Psoas muscle (tissue), 8 donors: ENCODE measurements around the gene RELL1. TPM values are rescaled to one million over a fixed set of nuclear protein-coding genes. Genes with fewer than 3 reads are reported as not detected.

Source experiments
- ATAC-seq, 4 donors: fragments of 200-7000 bp; cut with Tn5 transposase; one replicate each; pipeline ENCODE4 v1.9.1; 2020; ENCODE audit warnings: moderate library complexity in 3 of 4, mild to moderate bottlenecking in 2 of 4
- DNase-seq, 2 donors: peaks; one replicate each; pipeline ENCODE4 v3.0.0-alpha.2; 2020
- H3K27ac ChIP-seq: fragments of 200-600 bp; one replicate; pipeline ENCODE4 v1.8.0; 2022
- H3K27me3 ChIP-seq, 3 donors: fragments of 200-600 bp in 1 of 3; one replicate each; pipeline versions ENCODE4 v1.6.1 to v1.8.0; 2013 to 2022; ENCODE audit warnings: low read length in 2 of 3, mild to moderate bottlenecking in 2 of 3, moderate library complexity in 1 of 3; ENCODE audit not compliant: insufficient read depth in 3 of 3
- H3K36me3 ChIP-seq, 2 donors: fragments of 200-600 bp in 1 of 2; one replicate each; pipeline versions ENCODE4 v1.6.1 to v1.8.0; 2013 to 2022; ENCODE audit warnings: low read depth in 1 of 2, mild to moderate bottlenecking in 1 of 2, moderate library complexity in 1 of 2; ENCODE audit not compliant: insufficient read depth in 1 of 2
- H3K4me1 ChIP-seq: fragments of 200-600 bp; one replicate; pipeline ENCODE4 v1.8.0; 2022
- H3K4me3 ChIP-seq: fragments of 200-600 bp; one replicate; pipeline ENCODE4 v1.8.0; 2022; ENCODE audit warnings: mild to moderate bottlenecking
- H3K9me3 ChIP-seq: fragments of 200-600 bp; one replicate; pipeline ENCODE4 v1.8.0; 2022
- WGBS, 3 donors: extraction: QIAGEN DNeasy Blood & Tissue Kit; methylation state at CpG; one replicate each; pipeline versions ENCODE4 v1.1.6 to v1.1.7; 2013; 5-methylcytosine and 5-hydroxymethylcytosine counted together
- intact Hi-C, 2 donors: fragments of 100-400 bp; cut with DNase I; formaldehyde crosslinking; loops; one replicate each; pipeline versions ENCODE4 v1.11.0 to v1.14.2; 2022
- polyA plus RNA-seq, 3 donors: library from polyadenylated mRNA; stranded (reverse); fragments of 200-250 nt; gene quantifications; one replicate each; pipeline ENCODE4 v1.2.3, GENCODE V29; 2013
- total RNA-seq, 4 donors: library from RNA; stranded (reverse); fragmentation: NEBNext Ultra II Directional in 2 of 4; extraction: Animal tissue kit (Norgen Biotek cat#: 25700) in 2 of 4; gene quantifications; one replicate each; pipeline versions ENCODE4 v1.2.1 to v1.2.4, GENCODE V29; 2021 to 2023
- TF ChIP-seq, protein P1 (sequence below): fragments of 200-600 bp; IDR thresholded peaks from one replicate; pipeline ENCODE4 v1.8.0; 2022; ENCODE audit warnings: antibody characterized with exemption
- donor health status: healthy with polysubstance abuse.
- donor health status: DM: no; HTN: no; CAD: no; lungs with moderate emphysema.
- donor health status: Bipolar disorder and iron deficiency.
- donor health status: healthy.
- donor health status: DM: yes; HTN: yes; CAD: no.
- donor health status: DM: no; HTN: no; CAD: no.
- donor health status: DM: no; HTN: no; CAD: no.
- donor health status: DM: yes; HTN: yes; CAD: no.

Gene RELL1
- total and polyA plus RNA-seq, 7 donors: 2.3 to 35.7 (median 21.0) TPM

DNA sequence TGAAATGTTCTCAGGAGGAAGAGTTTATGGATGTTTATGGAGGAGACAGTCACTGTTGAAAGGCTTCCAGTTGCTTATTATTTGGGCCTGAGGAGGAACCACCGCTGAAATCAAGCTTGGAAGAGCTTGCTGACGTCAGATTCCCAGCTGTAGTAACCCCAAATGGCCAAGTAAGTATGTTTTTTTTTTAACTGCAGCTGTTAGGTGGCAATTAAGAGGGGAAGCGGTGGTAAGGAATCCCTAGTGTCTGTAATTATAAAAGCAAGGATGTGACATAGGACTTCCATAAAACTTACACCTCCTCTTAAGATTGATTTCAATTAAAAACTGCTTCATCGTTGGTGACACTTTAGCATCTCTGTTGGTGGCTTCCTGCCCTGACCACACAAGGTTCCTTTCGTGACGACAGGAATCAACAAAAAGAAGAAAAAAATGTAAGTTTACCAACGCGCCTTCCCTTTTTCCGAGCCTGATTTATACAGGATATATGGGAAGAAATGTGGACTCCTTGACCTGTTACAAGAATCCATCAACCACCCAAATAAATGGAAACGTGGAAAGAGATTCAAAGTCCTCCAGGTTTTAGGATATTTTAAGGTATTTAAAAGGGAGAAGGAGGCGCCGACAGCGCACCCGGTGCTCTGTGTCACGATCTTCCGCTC lies 884 bp downstream of the RELL1 start:
- TF ChIP-seq, protein P1, sequence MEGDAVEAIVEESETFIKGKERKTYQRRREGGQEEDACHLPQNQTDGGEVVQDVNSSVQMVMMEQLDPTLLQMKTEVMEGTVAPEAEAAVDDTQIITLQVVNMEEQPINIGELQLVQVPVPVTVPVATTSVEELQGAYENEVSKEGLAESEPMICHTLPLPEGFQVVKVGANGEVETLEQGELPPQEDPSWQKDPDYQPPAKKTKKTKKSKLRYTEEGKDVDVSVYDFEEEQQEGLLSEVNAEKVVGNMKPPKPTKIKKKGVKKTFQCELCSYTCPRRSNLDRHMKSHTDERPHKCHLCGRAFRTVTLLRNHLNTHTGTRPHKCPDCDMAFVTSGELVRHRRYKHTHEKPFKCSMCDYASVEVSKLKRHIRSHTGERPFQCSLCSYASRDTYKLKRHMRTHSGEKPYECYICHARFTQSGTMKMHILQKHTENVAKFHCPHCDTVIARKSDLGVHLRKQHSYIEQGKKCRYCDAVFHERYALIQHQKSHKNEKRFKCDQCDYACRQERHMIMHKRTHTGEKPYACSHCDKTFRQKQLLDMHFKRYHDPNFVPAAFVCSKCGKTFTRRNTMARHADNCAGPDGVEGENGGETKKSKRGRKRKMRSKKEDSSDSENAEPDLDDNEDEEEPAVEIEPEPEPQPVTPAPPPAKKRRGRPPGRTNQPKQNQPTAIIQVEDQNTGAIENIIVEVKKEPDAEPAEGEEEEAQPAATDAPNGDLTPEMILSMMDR: no peak
- 0 to 1% (median 1%) methylated on average over 16 of the region's 16 CpGs for WGBS, 3 donors
- Histone ChIP-seq H3K9me3 (no peaks in the 10 kb centered on the region), H3K27ac (peak overlapping the region; percentile 99), H3K4me3 (peak overlapping the region; percentile 98), H3K4me1 (peaks cover 32% of the 10 kb centered on the region), H3K36me3 (no peaks in the 10 kb centered on the region), H3K27me3 (no peaks in the 10 kb centered on the region)
- ATAC-seq: no peak
- DNase-seq: no peak
- intact Hi-C loops: loop anchor here (1.0 to 5.0 kb wide), 3 partner anchors 19 to 82 kb away; no protein-coding TSS in a partner anchor

GRCh38 chr4:37684154-37684553 lies 2.0 kb downstream of the RELL1 start:
- WGBS, 3 donors: 79 to 90% (median 87%) methylated on average over 2 of the region's 2 CpGs
- Histone ChIP-seq H3K27ac (peak overlapping the region; percentile 99), H3K27me3 (no peaks in the 10 kb centered on the region), H3K4me1 (peaks cover 41% of the 10 kb centered on the region), H3K9me3 (no peaks in the 10 kb centered on the region), H3K36me3 (no peaks in the 10 kb centered on the region), H3K4me3 (no peak overlapping the region)
- intact Hi-C loops: loop anchor here in 1 of 2 donors (5.0 kb wide), 1 partner anchor 37 kb away; no protein-coding TSS in a partner anchor
- ATAC-seq (no peak), DNase-seq (no peak)
- TF ChIP-seq, protein P1: no peak

GRCh38 chr4:37682701-37683401 lies 3.3 kb downstream of the RELL1 start:
- DNase-seq (no peak), ATAC-seq (no peak)
- peaks cover 49% of the 10 kb centered on the region for H3K4me1 ChIP-seq
- TF ChIP-seq, protein P1: no peak
- intact Hi-C loops: loop anchor here in 1 of 2 donors (5.0 kb wide), 1 partner anchor 36 kb away; no protein-coding TSS in a partner anchor
- H3K27ac ChIP-seq: peak overlapping the region; percentile 4
- no peaks in the 10 kb centered on the region for H3K9me3 ChIP-seq
- H3K27me3 ChIP-seq: no peaks in the 10 kb centered on the region
- 45 to 59% (median 53%) methylated on average over 7 of the region's 7 CpGs for WGBS, 3 donors
- no peaks in the 10 kb centered on the region for H3K36me3 ChIP-seq
- H3K4me3 ChIP-seq: no peak overlapping the region

DNA sequence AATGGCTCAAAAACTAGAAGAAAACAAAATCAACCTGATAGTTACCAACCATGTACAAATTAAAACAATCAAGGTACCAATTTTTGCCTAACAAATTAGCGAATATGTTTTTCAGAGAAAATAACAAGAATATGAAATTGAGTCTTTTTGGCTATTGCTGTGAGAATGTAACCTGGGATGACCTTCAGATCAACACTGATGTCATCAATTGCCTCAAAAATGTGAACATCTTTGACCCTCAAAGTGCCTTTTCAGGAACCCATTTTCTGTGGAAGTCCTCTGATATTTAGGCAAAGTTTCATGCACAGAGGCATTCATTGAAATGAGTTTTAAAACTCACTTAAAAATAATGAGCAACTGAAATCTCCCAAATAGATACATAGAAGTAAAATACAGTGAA lies 6.1 kb downstream of the RELL1 start:
- TF ChIP-seq, protein P1: no peak
- no peak overlapping the region for H3K27ac ChIP-seq
- no peaks in the 10 kb centered on the region for H3K36me3 ChIP-seq
- intact Hi-C loops: loop anchor here in 1 of 2 donors (5.0 kb wide), 1 partner anchor 33 kb away; no protein-coding TSS in a partner anchor
- H3K27me3 ChIP-seq: no peaks in the 10 kb centered on the region
- ATAC-seq (no peak), DNase-seq (no peak)
- H3K4me3 ChIP-seq: no peak overlapping the region
- peaks cover 66% of the 10 kb centered on the region for H3K4me1 ChIP-seq
- H3K9me3 ChIP-seq: no peaks in the 10 kb centered on the region
- 82 to 97% (median 83%) methylated on average over 1 of the region's 1 CpG for WGBS, 3 donors
